ENCODE results near the gene CDK19.

GRCh38 chr6:110609101-110609500 lies 206.2 kb downstream of the CDK19 start:
- no peak for TF ChIP-seq EZH2 (IDR thresholded peaks at IDR 0.05; ENCODE audit: insufficient read depth, poor library complexity, severe bottlenecking)
- TF ChIP-seq EZH2phosphoT487 (IDR thresholded peaks at IDR 0.05; ENCODE audit: insufficient read depth, low read depth): no peak

All from GM23248 (cell line).